Breast epithelium (tissue), 4 donors: ENCODE data around the gene WNT2B. TPM values are rescaled to one million over a fixed set of nuclear protein-coding genes. Genes with fewer than 3 reads are reported as not detected.

Experiments used
- DNase-seq, 2 donors: peaks; one replicate each; pipeline ENCODE4 v3.0.0-alpha.2; 2019; ENCODE audit warnings: low spot score in 2 of 2
- H3K27ac ChIP-seq, 2 donors: fragments of 200-600 bp; sonication (generic) in 1 of 2; one replicate each; pipeline ENCODE4 v1.5.1; 2016 to 2019; ENCODE audit warnings: mild to moderate bottlenecking in 1 of 2
- H3K27me3 ChIP-seq, 2 donors: fragments of 200-600 bp; sonication (generic) in 1 of 2; one replicate each; pipeline versions ENCODE4 v1.5.1 to v1.6.0; 2017 to 2019; ENCODE audit warnings: control low read depth in 1 of 2, mild to moderate bottlenecking in 1 of 2
- H3K36me3 ChIP-seq: fragments of 200-600 bp; one replicate; pipeline ENCODE4 v1.5.1; 2019
- H3K4me1 ChIP-seq, 2 donors: fragments of 200-600 bp; sonication (generic); one replicate each; pipeline ENCODE4 v1.5.1; 2016 to 2019; ENCODE audit warnings: control low read depth in 1 of 2
- H3K4me3 ChIP-seq, 3 donors: fragments of 200-600 bp; sonication (generic); 1 replicate in 2 of 3; 2 replicates in 1 of 3; pipeline ENCODE4 v1.5.1; 2016 to 2019; ENCODE audit warnings: mild to moderate bottlenecking in 3 of 3, moderate library complexity in 2 of 3
- H3K9me3 ChIP-seq, 2 donors: fragments of 200-600 bp; sonication (generic) in 1 of 2; one replicate each; pipeline ENCODE4 v1.5.1; 2016 to 2019; ENCODE audit warnings: control low read depth in 1 of 2
- CTCF ChIP-seq, 3 donors: fragments of 450-650 bp; IDR thresholded peaks; one replicate each; pipeline ENCODE4 v1.5.1; 2016 to 2017; ENCODE audit warnings: antibody characterized with exemption in 3 of 3, mild to moderate bottlenecking in 3 of 3, moderate library complexity in 3 of 3
- POLR2A ChIP-seq: fragments of 450-650 bp; IDR thresholded peaks from one replicate; pipeline ENCODE4 v1.6.1; 2016; ENCODE audit warnings: antibody characterized with exemption, mild to moderate bottlenecking, moderate library complexity
- POLR2AphosphoS5 ChIP-seq, 3 donors: sonication (generic); formaldehyde crosslinking; IDR thresholded peaks; one replicate each; pipeline ENCODE4 v1.6.1; 2017; ENCODE audit warnings: antibody characterized with exemption in 3 of 3
- intact Hi-C: fragments of 100-400 bp; cut with DNase I; formaldehyde crosslinking; loops from one replicate; pipeline ENCODE4 v1.15.1; 2023; ENCODE audit warnings: low total_unique reads
- total RNA-seq, 3 donors: library from RNA; depleted of rRNA; stranded (reverse); fragments of >200 nt; gene quantifications; one replicate each; pipeline ENCODE4 v1.1.0, GENCODE V29; 2016

The WNT2B gene
- total RNA-seq, 3 donors from 2014 or later, result 2.9 to 6.1 (median 6.0) TPM

GRCh38 chr1:112517231-112517630 is 8.5 kb downstream of the WNT2B start:
- no peaks in the 10 kb centered on the region for H3K27me3 ChIP-seq
- H3K4me3 ChIP-seq, result no peak overlapping the region
- no peak overlapping the region for H3K27ac ChIP-seq
- TF ChIP-seq CTCF (IDR thresholded peaks at IDR 0.05), result no peak
- TF ChIP-seq POLR2AphosphoS5 (IDR thresholded peaks at IDR 0.05), result no peak
- no peak for TF ChIP-seq POLR2A
- H3K9me3 ChIP-seq, result no peaks in the 10 kb centered on the region
- DNase-seq, result no peak
- H3K36me3 ChIP-seq, result no peaks in the 10 kb centered on the region
- no peaks in the 10 kb centered on the region for H3K4me1 ChIP-seq
- intact Hi-C loops, result no loop called here

GRCh38 chr1:112517646-112518045 is 8.9 kb downstream of the WNT2B start:
- intact Hi-C loops, result no loop called here
- H3K4me1 ChIP-seq, result no peaks in the 10 kb centered on the region
- no peaks in the 10 kb centered on the region for H3K9me3 ChIP-seq
- no peaks in the 10 kb centered on the region for H3K36me3 ChIP-seq
- no peak overlapping the region for H3K27ac ChIP-seq
- DNase-seq, result no peak
- no peaks in the 10 kb centered on the region for H3K27me3 ChIP-seq
- TF ChIP-seq CTCF (IDR thresholded peaks at IDR 0.05) (no peak), POLR2A (no peak), POLR2AphosphoS5 (IDR thresholded peaks at IDR 0.05) (no peak)
- no peak overlapping the region for H3K4me3 ChIP-seq

- intact Hi-C loops, result no loop called here
- no peak overlapping the region for H3K27ac ChIP-seq
- no peaks in the 10 kb centered on the region for H3K4me1 ChIP-seq
- no peaks in the 10 kb centered on the region for H3K27me3 ChIP-seq
- no peak overlapping the region for H3K4me3 ChIP-seq
- no peak for DNase-seq
- no peaks in the 10 kb centered on the region for H3K9me3 ChIP-seq
- TF ChIP-seq CTCF (IDR thresholded peaks at IDR 0.05) (no peak), POLR2AphosphoS5 (IDR thresholded peaks at IDR 0.05) (no peak), POLR2A (no peak)
- H3K36me3 ChIP-seq, result no peaks in the 10 kb centered on the region
Observed at GRCh38 chr1:112518186-112518585, 9.4 kb downstream of the WNT2B start.

- TF ChIP-seq POLR2A, result no peak
- TF ChIP-seq CTCF (IDR thresholded peaks at IDR 0.05), result no peak
- TF ChIP-seq POLR2AphosphoS5 (IDR thresholded peaks at IDR 0.05), result no peak
- Histone ChIP-seq H3K9me3 (no peaks in the 10 kb centered on the region), H3K36me3 (no peaks in the 10 kb centered on the region), H3K27ac (no peak overlapping the region), H3K27me3 (no peaks in the 10 kb centered on the region), H3K4me1 (no peaks in the 10 kb centered on the region), H3K4me3 (no peak overlapping the region)
- intact Hi-C loops, result no loop called here
- no peak for DNase-seq
Observed at GRCh38 chr1:112520166-112520565, 11.4 kb downstream of the WNT2B start.

GRCh38 chr1:112522621-112523020 is 13.9 kb downstream of the WNT2B start:
- H3K27ac ChIP-seq, result no peak overlapping the region
- H3K4me3 ChIP-seq, result no peak overlapping the region
- TF ChIP-seq POLR2AphosphoS5 (IDR thresholded peaks at IDR 0.05) (no peak), CTCF (IDR thresholded peaks at IDR 0.05) (no peak), POLR2A (no peak)
- no peaks in the 10 kb centered on the region for H3K4me1 ChIP-seq
- no peak for DNase-seq
- H3K9me3 ChIP-seq, result no peaks in the 10 kb centered on the region
- intact Hi-C loops, result no loop called here
- H3K27me3 ChIP-seq, result no peaks in the 10 kb centered on the region
- no peaks in the 10 kb centered on the region for H3K36me3 ChIP-seq
